NCI-H526 (cell line): Measurements from ENCODE around the gene STRN3.
"Not testable (repeated sequence)": the region's sequence is repeated elsewhere in the genome, so short reads cannot be mapped to it uniquely, and the experiment has no call there.

ENCODE experiments used
- DNase-seq, 2 experiments: peaks; one replicate each; lab custom pipeline; 2025; lab: John Stamatoyannopoulos, UW

STRN3 gene

DNA sequence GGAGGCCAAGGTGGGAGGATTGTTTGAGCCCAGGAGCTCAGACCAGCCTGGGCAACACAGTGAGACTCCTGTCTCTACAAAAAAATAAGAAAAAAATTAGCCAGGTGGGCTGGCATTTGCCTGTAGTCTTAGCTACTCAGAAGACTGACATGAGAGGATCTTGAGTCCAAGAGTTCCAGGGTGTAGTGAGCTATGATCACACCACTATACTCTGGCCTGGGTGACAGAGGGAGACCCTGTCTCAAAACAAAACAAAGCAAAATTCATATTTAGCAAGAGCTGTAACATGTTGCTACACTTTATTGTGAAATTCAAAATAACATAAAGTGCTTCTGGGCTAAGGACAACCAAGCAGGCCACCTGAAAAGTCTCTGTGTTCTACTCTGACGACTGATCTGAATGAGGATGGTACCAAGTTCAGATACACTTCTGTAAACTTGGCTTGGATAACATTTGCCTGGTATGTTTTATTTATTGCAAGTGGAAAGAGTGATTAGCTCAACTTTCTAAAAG, 11.6 kb upstream of the STRN3 start:
- no peak for DNase-seq

DNA sequence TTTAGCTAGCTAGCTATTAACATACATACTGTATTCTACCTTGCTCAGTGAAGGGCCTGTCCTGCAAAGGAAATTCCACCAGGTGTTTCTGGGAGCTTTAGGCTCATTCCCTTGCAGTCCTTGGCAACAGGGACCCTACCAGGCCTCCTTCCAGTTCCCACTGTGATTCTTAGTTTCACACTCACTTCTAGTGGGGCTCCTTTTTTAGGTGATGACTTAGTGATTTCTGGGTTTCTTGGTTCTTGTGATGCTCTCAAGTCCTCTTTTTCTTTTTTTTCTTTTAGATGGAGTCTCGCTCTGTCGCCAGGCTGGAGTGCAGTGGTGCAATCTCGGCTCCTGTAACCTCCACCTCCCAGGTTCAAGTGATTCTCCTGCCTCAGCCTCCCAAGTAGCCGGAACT, 10.4 kb upstream of the STRN3 start:
- DNase-seq, result no peak

DNA sequence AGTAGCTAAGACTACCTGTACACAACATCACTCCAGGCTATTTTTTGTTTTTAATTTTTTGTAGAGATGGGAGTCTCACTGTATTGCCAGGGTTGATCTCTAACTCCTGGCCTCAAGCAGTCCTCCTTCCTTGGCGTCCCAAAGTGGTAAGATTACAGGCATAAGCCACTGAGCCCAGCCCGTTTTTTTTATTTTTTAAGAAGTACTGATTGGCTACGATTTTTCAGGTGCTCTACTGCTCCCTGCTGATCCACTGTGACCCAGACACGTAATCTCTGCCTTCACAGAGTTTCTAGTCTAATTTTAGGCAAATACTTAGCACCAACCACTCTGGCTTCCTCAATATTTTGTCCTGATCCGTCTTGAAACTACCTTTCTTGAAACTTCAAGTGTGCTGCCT, 4.3 kb upstream of the STRN3 start:
- DNase-seq, result no peak

DNA sequence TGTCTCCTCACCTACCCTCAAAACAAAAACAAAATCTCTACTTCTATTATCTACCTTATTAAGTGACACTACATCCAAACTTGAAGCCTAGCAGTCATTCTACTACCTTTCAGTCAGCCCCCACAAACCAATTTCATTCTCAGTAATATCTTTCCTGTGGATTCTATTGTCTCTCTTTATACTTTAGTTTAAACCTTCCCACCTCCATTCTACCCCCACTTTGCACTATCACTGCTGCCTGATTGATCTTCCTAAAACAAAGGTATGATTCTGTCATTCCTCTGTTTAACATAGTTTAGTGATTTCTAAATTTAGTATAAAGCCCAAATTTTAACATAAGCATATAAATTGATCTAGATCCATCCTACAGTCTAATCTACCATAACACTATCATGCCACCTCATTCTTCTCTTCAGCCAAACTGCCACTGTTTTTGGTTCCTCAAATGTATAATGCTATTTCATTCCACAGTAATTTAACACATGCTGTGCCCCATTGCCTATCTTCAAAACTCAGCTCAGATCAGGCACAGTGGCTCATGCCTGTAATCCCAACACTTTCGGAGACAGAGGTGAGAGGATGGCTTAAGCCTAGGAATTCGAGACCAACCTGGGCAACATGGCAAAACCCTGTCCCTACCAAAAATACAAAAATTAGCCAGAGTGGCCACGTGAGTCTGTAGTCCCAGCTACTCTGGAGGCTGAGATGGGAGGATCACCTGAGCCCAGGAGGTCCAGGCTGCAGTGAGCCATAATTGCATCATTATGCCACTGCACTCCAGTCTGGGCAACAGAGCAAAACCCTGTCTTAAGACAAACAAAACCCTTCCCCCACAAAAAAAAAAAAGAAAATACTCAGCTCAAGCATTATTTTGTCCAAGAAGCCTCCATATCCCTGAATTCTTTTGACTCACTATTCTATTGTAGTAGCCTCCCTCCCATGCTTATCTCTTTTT, 3.1 kb upstream of the STRN3 start:
- DNase-seq, result no peak

DNA sequence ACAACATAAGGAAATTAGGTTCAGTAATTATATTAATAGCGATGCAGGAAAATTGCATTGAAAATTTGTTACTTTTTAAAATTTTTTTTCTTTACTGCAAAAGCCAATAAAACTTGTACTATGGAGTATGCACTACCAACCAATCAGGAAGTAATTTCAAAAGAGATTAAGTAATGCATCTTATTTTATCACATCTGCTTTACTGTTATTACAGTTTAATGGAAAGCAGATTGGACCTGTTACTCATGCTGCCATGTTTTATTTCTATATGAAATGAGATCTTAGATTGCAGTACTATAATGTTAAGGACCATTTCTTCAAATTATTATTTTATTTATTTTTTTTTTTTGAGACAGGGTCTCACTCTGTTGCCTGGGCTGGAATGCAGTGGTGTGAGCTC, 1.7 kb upstream of the STRN3 start:
- no peak for DNase-seq

DNA sequence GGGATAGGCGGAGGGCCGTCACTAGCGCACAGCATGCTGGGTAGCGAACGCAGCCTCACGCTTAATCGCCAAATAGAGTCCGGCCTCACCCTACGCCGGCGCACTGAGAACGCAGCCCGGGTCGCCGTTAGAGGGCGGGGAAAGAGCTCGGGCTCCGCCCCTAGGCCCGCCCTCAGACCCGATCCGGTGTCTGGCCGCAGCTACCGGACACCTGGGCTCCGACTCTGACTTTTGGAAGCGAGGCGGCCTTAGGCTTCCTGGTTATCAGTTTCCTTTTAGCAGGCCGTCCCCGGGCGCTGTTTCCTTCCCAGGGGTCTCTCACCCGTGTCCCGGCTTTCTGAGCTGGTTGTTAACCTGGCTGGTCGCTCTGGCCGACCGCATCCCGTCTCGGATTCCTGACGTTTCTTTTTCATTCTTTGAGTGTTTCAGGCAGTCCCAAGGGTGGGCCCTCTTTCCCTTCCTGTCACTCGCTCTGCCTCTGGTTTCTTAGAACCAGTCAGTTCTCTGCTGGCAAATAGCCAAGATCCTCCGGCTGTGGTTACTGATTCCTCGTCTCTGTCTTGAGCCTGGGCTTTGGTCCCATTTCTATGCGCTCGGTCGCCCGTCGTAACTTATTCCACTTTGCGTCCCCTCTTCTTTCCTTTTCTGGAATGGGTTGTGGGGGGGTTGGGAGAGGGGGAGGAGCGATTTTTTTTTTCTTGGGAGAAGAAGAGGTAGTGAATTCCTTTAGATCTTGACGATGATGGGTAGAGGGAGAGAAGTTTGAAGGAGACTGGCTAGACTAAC, 464 bp upstream of the STRN3 start:
- peak; percentile 94 to 97 for DNase-seq

DNA sequence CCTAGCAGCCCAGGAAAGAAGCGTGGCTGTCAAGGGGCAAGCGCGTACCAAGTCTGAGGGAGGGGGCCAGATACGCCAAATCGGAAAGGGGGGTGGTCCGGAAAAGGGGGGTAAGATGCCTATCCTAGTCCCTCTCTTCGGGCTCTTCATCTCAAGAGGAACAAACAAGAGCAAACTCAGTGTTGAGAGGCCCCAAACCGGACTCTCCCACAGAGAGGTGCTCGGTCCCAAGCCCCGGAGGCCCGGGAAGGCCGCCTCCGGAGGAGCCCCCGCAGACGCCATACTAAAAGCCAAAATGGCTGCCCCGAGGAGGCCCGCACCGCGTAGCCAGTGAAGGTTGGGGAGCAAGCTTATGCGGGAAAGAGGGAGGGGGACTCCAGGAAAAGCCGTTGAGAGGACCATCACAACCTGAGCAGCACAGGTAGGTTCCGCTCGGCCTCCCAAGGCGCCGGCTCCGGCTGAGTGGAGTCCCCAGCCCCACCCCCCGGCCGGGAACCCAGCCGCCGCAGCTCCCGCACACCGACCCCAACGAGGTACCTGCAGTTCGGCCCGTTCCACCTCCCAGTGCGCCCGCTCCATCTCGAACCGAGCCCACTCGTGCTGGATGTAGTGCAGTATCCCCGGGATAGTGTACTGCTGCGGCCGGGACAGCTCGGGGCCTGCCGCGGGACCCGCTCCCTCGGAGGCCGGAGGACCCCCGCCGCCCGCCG, 657 bp downstream of the STRN3 start, which contains the start of gene AP4S1:
TSS of gene AP4S1 (plus strand) at position 283 of the 710 bp plus-strand sequence. CDS start 40,548 bp downstream, outside the sequence.
- DNase-seq, result peak; percentile 31 to 71

DNA sequence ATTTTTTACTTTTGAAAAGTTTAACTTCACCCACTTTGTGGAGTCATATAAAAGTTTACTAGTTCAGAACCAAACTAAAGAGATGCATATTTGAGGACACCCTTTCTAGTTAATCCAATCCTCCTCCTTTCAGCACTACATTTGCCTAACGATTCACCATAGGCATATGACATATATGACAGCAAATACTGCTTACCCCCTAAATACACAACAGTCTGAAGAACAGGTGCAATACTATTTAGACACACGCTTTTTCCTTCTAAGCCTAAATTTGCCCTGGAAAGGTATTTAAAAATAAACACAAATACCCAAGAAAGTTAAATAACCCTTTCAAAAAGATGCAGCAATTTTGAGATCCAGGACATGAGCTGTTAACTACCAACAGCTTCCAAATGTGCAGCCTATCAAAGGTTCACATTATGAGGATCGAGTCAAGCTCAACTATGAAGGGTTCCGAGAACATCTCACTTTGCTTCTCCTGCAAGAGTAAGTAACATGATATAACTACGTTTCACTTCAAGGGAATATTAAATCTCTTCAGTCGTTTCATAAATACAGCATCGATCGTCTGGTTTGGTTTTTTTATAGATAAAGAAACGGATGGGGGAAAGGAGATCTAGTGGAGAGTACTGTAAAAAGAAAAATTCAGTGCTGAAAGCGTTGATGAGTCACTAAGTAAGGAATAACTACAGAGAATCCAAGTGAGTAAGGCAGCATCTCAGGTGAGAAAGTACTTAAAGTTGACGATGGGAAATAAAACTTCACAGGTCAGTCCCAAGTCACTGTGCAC, 1.4 kb downstream of the STRN3 start:
- DNase-seq, result peak in 1 of 2 experiments; percentile 21

DNA sequence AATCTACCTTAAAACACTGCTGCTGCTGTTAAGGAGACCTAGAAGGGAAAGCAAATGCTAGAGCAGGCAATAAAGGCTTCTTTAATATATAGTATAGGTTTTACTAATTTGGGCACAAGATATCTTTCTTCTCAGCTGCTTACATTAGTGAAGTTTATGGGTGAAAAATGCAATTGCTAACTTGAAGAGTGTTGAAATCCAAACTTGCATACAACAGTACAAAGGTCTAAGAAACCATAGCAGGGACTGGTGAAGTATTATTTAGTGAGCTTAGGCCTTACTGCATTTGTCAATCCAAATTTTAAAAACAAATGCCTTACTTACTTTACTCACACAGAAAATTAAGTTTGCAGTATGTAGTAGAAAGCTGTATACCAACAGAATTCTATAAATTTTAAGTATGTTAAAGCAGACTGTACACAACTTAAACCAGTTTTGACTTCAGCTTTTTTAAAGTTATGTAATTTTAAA, 2.1 kb downstream of the STRN3 start:
- DNase-seq, result no peak

DNA sequence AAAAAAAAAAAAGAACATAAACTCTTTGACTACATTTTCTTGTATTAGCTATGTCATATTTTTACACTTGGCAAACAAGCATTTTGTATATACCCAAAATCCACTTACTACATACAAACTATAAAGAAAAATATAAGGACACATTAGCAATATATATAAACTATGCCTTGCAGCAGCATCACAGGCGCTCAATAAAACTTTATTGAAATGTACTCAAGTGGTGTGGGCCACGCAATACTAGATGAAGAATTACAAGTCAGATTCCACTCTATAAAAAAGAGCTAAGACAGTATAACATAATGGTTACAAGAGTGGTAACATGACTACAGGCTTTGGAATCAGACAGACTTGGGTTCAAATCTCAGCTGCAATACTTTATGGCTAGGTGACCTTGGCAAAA, 3.8 kb downstream of the STRN3 start:
- no peak for DNase-seq

DNA sequence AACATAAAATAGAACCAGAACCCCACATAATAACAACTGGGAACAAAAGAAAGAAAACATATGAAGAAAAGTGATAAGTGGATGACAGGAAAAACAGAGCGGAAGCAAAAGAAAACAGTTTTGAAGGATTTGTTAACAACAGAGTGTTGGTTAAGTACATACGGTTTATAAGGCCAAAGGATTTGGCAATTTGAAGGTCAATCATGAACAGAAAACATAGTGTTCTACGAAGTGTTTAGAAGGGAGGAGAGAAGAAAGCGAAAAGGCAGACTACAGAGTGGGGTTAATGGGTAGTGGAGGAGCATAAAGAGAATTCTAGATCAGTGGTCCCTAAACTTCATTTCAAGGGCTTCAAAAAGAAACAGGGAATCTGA, 4.6 kb downstream of the STRN3 start:
- DNase-seq, result no peak

DNA sequence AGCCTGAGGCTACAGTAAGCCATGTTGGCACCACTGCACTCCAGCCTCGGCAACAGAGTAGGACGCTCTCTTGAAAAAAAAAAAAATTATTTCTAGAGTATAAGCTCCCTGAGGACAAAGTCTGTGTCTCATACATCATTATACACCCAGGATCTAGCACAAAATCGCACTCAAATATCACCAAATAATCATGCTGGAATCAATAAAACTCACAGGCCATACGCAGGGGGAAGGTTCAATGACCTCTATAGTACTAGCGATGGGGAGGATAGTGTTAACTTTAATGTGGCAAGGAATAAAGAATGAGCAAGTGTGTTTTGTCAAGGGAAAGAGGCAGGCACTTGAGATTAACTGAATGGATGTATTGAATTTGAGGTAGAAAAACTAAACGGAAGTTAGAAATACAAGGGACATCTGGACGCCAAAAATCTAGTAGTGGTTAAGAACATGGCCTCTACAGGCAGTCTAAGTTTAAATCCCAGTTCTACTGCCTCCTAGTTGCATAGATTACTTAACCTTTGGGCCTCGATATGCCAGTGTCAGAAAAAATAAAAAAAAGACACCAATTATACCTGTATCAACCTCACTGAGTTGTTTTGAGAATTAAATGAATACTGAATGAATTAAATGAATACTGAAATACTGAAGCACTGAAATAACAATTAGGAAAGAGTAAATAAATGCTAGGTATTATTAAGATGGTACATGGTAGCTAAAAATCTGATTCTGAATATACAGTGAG, 5.2 kb downstream of the STRN3 start:
- DNase-seq, result no peak

DNA sequence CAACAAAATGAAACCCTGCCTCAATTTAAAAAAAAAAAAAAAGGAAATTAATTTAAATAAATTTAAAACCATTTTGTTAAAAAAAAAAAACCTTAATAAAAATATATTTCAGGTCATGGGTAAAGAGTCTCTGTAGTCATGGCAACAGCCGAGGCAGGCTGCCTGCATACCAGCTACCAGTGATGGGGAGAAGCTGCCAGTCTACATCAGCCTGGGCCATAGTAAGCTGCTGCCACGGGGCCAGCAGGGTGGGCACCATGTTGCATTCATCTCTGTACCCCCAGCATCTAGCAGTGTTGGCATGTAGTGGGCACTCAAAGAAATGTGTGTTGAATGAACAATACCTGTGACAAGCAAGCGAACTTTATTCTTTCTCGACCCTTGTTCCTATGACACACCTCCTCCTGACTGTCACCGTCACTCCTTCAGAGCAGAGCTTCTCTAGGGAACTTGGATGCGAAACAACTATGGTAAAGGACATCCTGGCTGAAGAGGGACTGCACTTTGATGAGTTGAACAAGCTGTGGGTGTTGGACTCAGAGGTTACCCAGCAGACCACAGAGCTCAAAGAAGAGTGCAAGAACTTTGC, 8.0 kb downstream of the STRN3 start:
- no peak for DNase-seq

DNA sequence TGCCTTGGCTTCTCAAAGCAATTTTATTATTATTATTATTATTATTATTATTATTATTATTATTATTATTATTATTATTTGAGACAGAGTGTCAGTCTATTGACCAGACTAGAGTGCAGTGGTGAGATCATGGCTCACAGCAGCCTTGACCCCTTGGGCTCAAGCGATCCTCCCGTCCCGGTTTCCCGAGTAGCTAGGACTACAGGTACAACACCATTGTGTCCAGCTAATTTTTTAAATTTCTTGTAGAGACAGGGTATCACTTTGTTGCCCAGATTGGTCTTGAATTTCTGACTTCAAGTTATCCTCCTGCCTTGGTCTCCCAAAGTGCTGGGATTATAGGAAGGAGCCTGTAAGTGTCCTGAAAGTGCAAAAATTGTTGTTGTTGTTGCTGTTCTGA, 12.3 kb downstream of the STRN3 start:
- DNase-seq, result no peak

DNA sequence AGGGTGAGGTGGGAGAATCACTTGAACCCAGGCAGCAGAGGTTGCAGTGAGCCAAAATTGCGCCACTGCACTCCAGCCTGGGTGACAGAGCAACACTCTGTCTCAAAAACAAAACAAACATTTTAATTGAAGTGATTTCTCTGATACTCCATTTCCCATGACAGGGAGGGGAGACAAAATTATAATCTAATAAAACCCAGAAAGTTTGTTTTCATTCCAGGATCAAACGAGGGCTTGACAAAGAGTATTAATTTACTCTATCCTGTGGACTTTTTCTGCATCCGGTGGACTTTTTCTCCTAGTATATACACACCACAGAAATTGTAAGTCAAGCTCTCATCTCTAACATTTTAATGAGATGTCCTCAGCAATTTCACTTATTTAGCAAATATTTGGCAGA, 15.2 kb downstream of the STRN3 start:
- no peak for DNase-seq

DNA sequence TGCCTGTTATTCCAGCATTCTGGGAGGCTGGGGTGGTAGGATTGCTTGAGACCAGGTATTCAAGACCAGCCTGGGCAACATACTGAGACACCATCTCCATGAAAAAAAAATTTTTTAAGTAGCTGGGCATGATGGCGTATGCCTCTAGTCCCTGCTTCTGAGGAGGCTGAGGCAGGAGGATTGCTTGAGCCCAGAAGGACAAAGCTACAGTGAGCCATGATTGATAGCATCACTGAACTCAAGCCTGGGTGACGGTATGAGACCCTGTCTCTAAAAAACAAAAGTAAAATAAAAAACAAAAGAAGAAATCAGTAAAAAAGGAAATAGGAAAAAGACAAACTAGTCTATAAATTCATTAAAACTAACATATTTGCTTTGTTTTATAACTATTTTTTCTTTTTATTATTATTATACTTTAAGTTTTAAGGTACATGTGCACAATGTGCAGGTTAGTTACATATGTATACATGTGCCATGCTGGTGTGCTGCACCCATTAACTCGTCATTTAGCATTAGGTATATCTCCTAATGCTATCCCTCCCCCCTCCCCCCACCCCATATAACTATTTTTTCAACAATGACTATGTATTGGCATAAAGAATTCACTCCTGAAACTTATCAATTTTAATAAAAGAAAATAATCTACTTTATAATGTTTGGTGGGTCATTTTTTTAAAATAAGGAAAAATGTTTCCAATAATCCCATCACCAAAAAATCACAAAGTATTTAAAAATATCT, 16.2 kb downstream of the STRN3 start:
- DNase-seq, result no peak

DNA sequence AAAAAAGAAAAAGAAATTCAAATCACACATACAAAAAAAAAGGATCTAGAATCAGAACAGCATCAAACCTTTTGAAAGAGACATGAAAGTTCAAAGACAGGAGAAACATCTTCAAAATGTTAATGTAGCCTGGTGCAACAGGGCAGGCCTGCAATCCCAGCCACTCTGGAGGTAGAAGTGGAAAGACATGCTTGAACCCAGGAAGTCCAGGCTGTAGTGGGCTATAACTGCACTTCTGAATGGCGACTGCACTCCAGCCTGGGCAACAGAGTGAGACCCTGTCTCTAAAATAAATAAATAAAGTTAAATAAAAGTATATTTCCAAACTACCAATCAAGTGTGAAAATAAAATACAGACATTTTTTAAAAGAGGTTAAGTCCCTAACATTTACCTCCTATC, 19.5 kb downstream of the STRN3 start:
- DNase-seq, result no peak

DNA sequence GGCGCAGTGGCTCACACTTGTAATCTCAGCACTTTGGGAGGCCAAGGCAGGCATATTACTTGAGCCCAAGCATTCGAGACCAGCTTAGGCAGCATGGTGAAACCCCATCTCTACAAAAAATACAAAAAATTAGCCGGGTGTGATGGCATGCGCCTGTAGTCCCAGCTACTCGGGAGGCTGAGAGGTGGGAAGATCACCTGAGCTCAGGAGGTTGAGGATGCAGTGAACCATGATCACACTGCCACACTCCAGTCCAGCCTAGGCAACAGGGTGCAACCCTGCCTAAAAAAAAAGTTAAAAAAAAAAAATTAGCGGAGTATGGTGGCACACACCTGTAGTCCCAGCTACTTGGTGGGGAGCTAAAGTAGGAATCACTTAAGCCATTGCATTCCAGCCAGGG, 22.2 kb downstream of the STRN3 start:
- not testable (repeated sequence) for DNase-seq

DNA sequence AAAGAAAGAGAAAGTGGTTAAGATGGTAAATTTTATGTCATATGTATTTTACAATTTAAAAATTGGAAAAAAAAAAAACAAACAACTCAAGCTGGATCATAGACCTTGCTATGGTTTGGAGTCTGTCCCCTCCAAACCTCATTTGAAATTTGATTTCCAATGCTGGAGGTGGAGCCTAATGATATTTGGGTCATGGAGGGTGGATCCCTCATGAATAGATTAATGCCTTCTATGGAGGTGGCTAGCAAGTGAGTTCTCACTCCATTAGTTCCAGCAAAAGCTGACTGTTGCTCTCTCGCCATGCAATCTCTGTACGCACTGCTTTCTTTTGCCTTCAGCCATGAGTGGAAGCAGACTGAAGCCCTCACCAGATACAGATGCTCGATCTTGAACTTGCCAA, 22.9 kb downstream of the STRN3 start:
- no peak for DNase-seq

DNA sequence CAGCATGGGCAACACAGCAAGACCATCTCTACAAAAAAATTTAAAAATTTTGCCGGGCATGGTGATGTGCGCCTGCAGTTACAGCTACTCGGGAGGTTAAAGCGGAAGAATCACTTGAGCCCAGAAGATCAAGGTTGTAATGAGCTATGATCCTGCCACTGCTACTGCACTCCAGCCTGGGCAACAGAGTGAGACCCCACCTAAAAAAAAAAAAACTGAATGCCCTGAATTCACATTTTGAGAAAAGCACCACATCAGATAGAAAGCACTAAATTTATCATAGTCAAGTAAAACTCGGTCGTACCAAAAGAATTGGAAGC, 24.9 kb downstream of the STRN3 start:
- DNase-seq, result no peak
